ENCODE results near the gene RRBP1.

RRBP1 gene

GRCh38 chr20:17571153-17571527, 110.9 kb downstream of the RRBP1 start:
- no peak for DNase-seq (ENCODE audit: low read depth in 2 of 2)

DNA sequence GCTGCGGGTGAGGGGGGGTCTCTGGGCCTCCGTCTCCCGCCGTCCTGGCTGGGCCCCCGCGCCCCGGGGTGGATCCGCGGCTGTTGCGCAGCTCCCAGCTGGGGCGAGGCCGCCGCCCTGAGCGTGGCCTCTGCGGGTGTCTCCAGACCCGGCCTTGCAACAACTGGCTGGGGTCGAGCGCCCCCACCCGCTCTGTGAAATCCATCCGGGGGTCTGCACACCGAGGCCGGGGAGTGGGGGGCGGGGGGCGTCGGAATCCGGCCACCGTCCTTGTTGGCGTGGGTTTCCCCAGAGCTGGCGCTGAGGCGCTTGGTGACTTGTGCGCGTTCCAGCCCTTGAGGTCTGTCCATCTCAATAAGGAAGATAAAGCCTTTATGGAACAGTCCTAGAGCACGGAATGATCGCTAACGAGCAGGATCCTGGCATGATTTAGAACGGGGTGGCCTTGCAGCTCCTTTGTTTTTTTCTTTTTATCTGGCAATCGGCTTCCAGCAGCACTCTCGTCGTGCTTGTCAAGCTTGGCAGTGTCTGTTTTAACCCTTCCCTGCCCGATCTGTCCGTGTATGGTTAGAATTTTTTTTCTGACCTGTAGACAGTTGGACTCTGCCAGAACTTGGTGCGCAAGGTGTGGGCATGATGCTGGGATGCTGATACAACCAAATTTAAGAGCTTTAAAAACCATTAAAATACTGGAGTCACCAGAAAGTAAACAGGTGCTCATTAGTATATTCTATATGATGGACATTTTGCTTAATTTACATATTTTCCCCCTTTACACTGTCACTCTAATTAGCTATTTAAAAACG, 111.5 kb downstream of the RRBP1 start:
- DNase-seq (ENCODE audit: low read depth in 2 of 2): no peak

DNA sequence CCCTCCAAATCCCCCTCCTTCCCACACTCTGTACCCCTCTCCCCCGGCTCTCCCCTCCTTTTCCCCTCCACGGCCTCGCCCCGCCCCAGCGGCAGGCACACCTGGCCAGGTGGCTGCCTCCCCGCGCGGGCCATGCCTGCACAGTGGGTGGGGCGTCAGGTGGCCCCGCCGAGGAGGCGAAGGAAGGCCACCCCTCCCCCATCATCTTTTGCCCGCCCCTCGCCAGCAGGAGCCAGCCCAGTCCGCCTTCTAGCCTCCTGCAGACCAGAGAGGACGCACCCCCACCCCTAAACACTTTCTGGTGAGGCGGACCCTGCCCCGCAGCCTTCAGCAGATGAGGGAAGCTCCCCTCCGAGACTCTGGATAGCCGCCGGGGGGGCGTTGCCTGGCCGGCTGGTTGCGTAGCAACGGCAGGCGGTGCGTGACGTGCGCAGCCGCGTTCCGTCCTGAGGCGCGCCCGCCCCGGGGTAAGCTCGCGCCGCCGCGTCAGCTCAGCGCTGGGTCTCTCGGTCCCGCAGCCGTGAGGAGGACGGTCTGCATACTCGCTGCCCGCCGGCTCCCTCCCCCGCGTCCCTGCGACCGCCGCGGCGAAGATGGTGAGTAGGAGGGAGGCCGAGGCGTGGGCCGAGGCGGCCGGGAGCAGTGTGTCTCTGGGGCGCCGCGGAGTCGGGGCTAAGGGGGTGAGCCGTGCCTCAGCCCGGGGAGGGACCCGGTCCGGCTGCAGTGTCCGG, 112.3 kb downstream of the RRBP1 start, which contains the start of gene DSTN:
DSTN (plus strand) TSS at position 460 of the 731 bp plus-strand sequence; CDS start at position 594, 134 bp downstream.
- DNase-seq (ENCODE audit: low read depth in 2 of 2): peak; percentile 64 to 81

- DNase-seq (ENCODE audit: low read depth in 2 of 2): no peak
Measured at GRCh38 chr20:17568972-17569521, 113.0 kb downstream of the RRBP1 start.

DNA sequence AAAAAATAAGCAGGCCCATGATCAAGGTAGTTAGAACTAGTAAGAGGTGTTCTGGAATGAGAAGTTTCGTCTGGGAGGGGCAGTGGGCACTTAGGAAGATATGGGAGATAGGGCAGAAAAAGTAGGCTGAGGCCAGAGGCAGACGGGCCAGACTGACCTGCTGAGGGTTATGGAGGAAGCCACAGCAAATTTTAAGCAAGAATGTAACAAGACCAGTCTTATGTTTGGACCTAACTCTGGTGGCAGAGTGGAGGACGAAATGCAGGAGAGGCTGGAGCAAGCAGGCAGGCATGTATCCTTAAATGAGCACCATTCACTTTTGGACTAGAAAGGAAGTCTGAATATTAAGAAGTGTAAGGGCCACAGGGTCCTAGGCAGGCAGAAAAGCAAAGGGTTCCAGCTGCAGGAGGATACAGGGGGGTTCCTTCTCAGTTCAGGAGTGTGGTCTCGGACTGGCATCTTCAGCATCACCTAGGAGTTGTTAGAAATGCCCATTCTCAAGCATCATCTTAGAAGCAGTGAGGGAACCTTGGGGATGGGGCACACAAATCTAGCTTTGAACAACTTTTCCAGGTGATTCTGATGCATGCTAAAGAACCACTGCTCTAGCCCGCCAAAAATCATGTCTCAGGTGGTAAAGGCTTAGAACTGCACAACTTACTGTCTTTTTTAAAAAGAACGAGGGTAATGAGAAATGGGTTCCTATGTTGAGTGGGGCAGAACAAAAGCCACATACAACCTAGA, 113.8 kb downstream of the RRBP1 start:
- no peak for DNase-seq (ENCODE audit: low read depth in 2 of 2)

- no peak for DNase-seq (ENCODE audit: low read depth in 2 of 2)
Measured at GRCh38 chr20:17566345-17566744, 115.7 kb downstream of the RRBP1 start.

- no peak for DNase-seq (ENCODE audit: low read depth in 2 of 2)
Measured at GRCh38 chr20:17565169-17565845, 116.7 kb downstream of the RRBP1 start.

All from stimulated activated CD4-positive, alpha-beta T cell treated with anti-CD3 and anti-CD28 coated beads, Interleukin-15, amount 100 ng/mL, for 48 hours (primary cell).